Measurements from ENCODE around the gene ARL4C.

ARL4C gene

DNA sequence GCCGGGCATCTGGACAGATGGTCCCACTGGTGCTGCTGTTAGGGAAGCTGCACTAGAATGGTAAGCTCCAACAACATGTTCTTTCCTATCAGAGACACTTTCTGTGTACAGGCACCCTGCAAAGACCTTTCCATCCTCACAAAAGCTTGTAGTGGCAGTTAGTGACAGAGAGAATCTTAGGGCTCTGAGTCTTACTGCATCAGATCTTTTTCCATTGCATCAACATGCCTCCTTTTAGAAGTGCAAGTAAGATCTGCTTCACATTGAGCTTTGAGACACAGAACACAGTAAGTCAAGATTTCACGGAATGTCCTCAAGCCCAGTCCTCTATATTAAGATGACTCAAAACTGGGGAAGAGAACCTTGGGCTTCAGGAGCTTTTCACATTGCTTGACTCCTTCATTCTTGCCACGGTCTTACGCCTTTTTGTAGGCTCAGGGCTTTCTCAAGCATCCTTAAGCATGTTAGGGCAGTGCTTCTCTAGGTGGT is 52.6 kb downstream of the ARL4C start:
- no peak for DNase-seq
